HG02885 (cell line): ENCODE measurements around the gene TEX44.
"Not testable (repeated sequence)": the region's sequence is repeated elsewhere in the genome, so short reads cannot be mapped to it uniquely, and the experiment has no call there.

Experiments
- ATAC-seq: cut with Tn5 transposase; IDR thresholded peaks from one replicate; pipeline ENCODE4 v1.9.1; 2021; ENCODE audit warnings: mild to moderate bottlenecking; ENCODE audit not compliant: unreplicated experiment, poor library complexity

The TEX44 gene

GRCh38 chr2:231568785-231569435, 23.8 kb upstream of the TEX44 start:
- no peak for ATAC-seq

GRCh38 chr2:231570915-231571314, 21.7 kb upstream of the TEX44 start:
- ATAC-seq = not testable (repeated sequence)

GRCh38 chr2:231571661-231572191, 20.9 kb upstream of the TEX44 start:
- ATAC-seq = no peak

- ATAC-seq = no peak
Measured at GRCh38 chr2:231573096-231573495, 19.6 kb upstream of the TEX44 start.

- no peak for ATAC-seq
Measured at GRCh38 chr2:231573698-231574421, 18.8 kb upstream of the TEX44 start.

GRCh38 chr2:231575612-231576256, 16.9 kb upstream of the TEX44 start:
- ATAC-seq = no peak

- ATAC-seq = no peak
Measured at GRCh38 chr2:231576465-231576864, 16.2 kb upstream of the TEX44 start.

GRCh38 chr2:231578655-231579054, 14.0 kb upstream of the TEX44 start:
- ATAC-seq = not testable (repeated sequence)

GRCh38 chr2:231579560-231579959, 13.1 kb upstream of the TEX44 start:
- ATAC-seq = no peak

GRCh38 chr2:231581328-231581727, 11.3 kb upstream of the TEX44 start:
- ATAC-seq = no peak

- ATAC-seq = no peak
Measured at GRCh38 chr2:231583982-231584381, 8.7 kb upstream of the TEX44 start.

GRCh38 chr2:231587744-231588143, 4.9 kb upstream of the TEX44 start:
- ATAC-seq = not testable (repeated sequence)

- no peak for ATAC-seq
Measured at GRCh38 chr2:231589656-231590055, 3.0 kb upstream of the TEX44 start.

- no peak for ATAC-seq
Measured at GRCh38 chr2:231590614-231591013, 2.0 kb upstream of the TEX44 start.

GRCh38 chr2:231593666-231594065, 1.0 kb downstream of the TEX44 start:
- ATAC-seq = no peak

- ATAC-seq = peak; percentile 87
Measured at GRCh38 chr2:231597014-231597611, 4.4 kb downstream of the TEX44 start.

- no peak for ATAC-seq
Measured at GRCh38 chr2:231597627-231598026, 5.0 kb downstream of the TEX44 start.

GRCh38 chr2:231600619-231601355, 8.1 kb downstream of the TEX44 start:
- ATAC-seq = no peak

GRCh38 chr2:231601356-231602229, 8.9 kb downstream of the TEX44 start:
- peak; percentile 31 for ATAC-seq
